ENCODE results near the gene YIPF7. TPM values are rescaled to one million over a fixed set of nuclear protein-coding genes. Genes with fewer than 3 reads are reported as not detected.

The YIPF7 gene
- total RNA-seq, 1 experiment from 2014 or later: not detected

DNA sequence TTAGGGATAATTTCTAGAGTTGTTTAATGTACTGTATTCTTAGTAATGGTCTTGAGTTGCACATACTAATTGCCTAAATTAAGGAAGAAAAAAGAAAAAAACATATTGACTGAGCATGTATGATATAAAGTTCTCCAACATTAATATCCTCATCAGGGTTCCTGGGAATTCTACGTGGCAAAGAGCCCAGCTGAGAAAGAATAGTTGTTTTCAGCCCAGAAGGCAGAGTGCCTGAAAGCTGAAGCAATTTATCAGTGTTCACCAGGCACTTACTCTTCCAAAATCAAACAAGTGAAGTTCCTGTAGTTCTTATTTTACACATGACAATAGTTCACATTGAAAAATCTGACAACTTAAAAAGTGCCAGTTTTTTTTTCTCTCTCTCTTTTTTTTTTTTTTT, 27.7 kb downstream of the YIPF7 start:
- no peak for DNase-seq (ENCODE audit: low read depth)

- no peak for DNase-seq (ENCODE audit: low read depth)
Observed at GRCh38 chr4:44616621-44617020, 34.8 kb downstream of the YIPF7 start.

DNA sequence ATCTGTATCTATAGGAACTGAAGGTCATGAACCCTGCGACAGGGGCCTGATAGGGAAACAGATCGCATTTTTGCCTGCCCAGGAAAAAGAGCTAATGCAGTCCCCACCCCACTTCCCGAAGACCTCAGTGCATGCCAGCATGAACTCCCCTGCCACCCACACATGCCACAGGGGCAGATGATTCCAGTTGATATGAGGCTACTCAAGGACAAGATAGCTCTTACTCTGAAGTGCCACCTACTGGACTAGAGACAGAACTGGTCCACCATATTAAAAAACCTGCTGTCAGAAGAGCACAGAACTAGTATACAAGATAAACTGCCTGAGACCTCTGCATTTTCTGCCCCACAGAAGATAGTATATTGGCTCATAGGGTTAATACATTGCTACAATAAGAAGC, 68.0 kb downstream of the YIPF7 start:
- DNase-seq (ENCODE audit: low read depth): no peak

DNA sequence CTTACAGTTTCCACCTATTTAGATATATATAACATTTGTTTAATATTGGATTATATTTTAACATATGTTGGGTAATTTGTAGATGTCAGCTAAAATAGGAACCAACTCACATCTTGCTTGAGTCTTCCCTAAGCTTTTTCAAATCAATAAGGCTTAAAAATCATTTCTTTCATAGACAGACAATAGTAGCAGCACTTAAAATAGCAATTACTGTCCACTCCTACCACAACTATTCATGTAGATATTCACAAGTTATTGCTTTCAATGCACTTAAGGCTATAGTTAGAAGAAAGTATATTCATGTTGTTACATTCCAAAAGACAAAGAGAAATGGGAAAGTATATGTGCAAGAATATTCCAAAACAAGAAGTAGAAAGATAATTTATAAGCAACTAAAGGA, 71.2 kb downstream of the YIPF7 start:
- DNase-seq (ENCODE audit: low read depth): no peak

- no peak for DNase-seq (ENCODE audit: low read depth)
Observed at GRCh38 chr4:44578954-44579353, 72.5 kb downstream of the YIPF7 start.

Other genes with a start within 250 kb of the YIPF7 start
- gene KCTD8, start 202.8 kb downstream of the YIPF7 start, total RNA-seq (2014; rRNA removed; shearing (Covaris generic)): not detected in 2 replicates
- 9.3 and 14.4 TPM in 2 replicates for gene GUF1, start 26.8 kb upstream of the YIPF7 start, total RNA-seq (2014; rRNA removed; shearing (Covaris generic))
- gene GNPDA2, start 74.9 kb upstream of the YIPF7 start, total RNA-seq (2014; rRNA removed; shearing (Covaris generic)): 26.9 and 29.5 TPM in 2 replicates